Endothelial cell of umbilical vein (primary cell): Measurements from ENCODE around the gene MOB3B. TPM values are rescaled to one million over a fixed set of nuclear protein-coding genes. Genes with fewer than 3 reads are reported as not detected.

ENCODE experiments used
- BruUV-seq: library from RNA; stranded (reverse); fragments of 400-500 nt; replicated peaks from 2 replicates; lab custom pipeline; 2021; lab: Mats Ljungman, UMichigan
- CTCF ChIA-PET: fragments of 300-600, 350-600 bp; sonication (Branson Sonifier 250); formaldehyde crosslinking; loops from one replicate; lab custom pipeline; 2021; ENCODE audit warnings: antibody characterized with exemption, inconsistent platforms; lab: Charles Lee
- POLR2A ChIA-PET: fragments of 300-600, 350-600 bp; sonication (Branson Sonifier 250); formaldehyde crosslinking; loops from one replicate; lab custom pipeline; 2021; ENCODE audit warnings: antibody characterized with exemption, inconsistent platforms; lab: Charles Lee
- DNase-seq: peaks from one replicate; pipeline ENCODE4 v3.0.0-alpha.2; 2011; ENCODE audit warnings: low read depth, low spot score
- FAIRE-seq: peaks from 2 replicates; lab custom pipeline; 2011; peaks lifted over from hg19 to GRCh38; lab: Jason Lieb, UNC
- H2AFZ ChIP-seq: 2 replicates; pipeline ENCODE4 v1.6.0; 2012; ENCODE audit warnings: low read depth, low read length, control low read depth, inconsistent platforms
- H3K27ac ChIP-seq: 2 replicates; pipeline ENCODE4 v1.5.1; 2011; ENCODE audit warnings: low read depth, mild to moderate bottlenecking, control low read depth, low read length, moderate library complexity; ENCODE audit not compliant: insufficient read depth
- H3K27me3 ChIP-seq, 2 experiments: 2 replicates each; pipeline versions ENCODE4 v1.6.0 to v1.6.1; 2011; ENCODE audit warnings: low read length in 2 of 2, mixed read lengths in 1 of 2; ENCODE audit not compliant: control insufficient read depth in 2 of 2, insufficient read depth in 2 of 2
- H3K36me3 ChIP-seq, 2 experiments: 2 replicates in 1 of 2; 3 replicates in 1 of 2; pipeline ENCODE4 v1.5.1; 2011; ENCODE audit warnings: low read length in 2 of 2, mild to moderate bottlenecking in 1 of 2, moderate library complexity in 1 of 2; ENCODE audit not compliant: control insufficient read depth in 2 of 2, insufficient read depth in 2 of 2; ENCODE audit errors: extremely low read depth in 1 of 2
- H3K4me1 ChIP-seq: 3 replicates; pipeline ENCODE4 v1.5.1; 2011; ENCODE audit warnings: mild to moderate bottlenecking, low read length; ENCODE audit not compliant: control insufficient read depth, insufficient read depth; ENCODE audit errors: extremely low read depth
- H3K4me2 ChIP-seq: 2 replicates; pipeline ENCODE4 v1.6.1; 2011; ENCODE audit warnings: low read length, control low read depth, mixed read lengths; ENCODE audit not compliant: insufficient read depth
- H3K4me3 ChIP-seq, 3 experiments: fragments of 200-600 bp in 1 of 3; sonication (generic), shearing (Covaris generic) in 1 of 3; replicated peaks in 1 of 3; 2 replicates each; pipeline ENCODE4 v1.5.1; 2011 to 2016; ENCODE audit warnings: control low read depth in 3 of 3, low read length in 3 of 3, mild to moderate bottlenecking in 2 of 3, inconsistent platforms in 1 of 3, low read depth in 1 of 3, moderate library complexity in 1 of 3; ENCODE audit not compliant: insufficient read depth in 1 of 3
- H3K79me2 ChIP-seq: 2 replicates; pipeline ENCODE4 v1.6.0; 2012; ENCODE audit warnings: low read length, inconsistent platforms; ENCODE audit not compliant: control insufficient read depth, insufficient read depth
- H3K9ac ChIP-seq: replicated peaks from 2 replicates; pipeline ENCODE3; 2011; ENCODE audit warnings: low read length, control low read depth; ENCODE audit not compliant: insufficient read depth; ENCODE audit errors: extremely low read depth
- H3K9me1 ChIP-seq: replicated peaks from 3 replicates; pipeline ENCODE4 v1.6.0; 2011; ENCODE audit warnings: mild to moderate bottlenecking, low read length; ENCODE audit not compliant: control insufficient read depth, insufficient read depth; ENCODE audit errors: extremely low read depth
- H3K9me3 ChIP-seq: replicated peaks from 2 replicates; pipeline ENCODE4 v1.5.1; 2012; ENCODE audit warnings: low read length, inconsistent platforms; ENCODE audit not compliant: control insufficient read depth, insufficient read depth
- H4K20me1 ChIP-seq: replicated peaks from 2 replicates; pipeline ENCODE3; 2011; ENCODE audit warnings: mild to moderate bottlenecking, low read length; ENCODE audit not compliant: control insufficient read depth, insufficient read depth; ENCODE audit errors: extremely low read depth
- FOS ChIP-seq: IDR thresholded peaks from 2 replicates; pipeline ENCODE4 v1.6.1; 2011; ENCODE audit warnings: mild to moderate bottlenecking, low read length, moderate library complexity, borderline replicate concordance; ENCODE audit not compliant: insufficient read depth
- GATA2 ChIP-seq: IDR thresholded peaks from 2 replicates; pipeline ENCODE4 v1.7.0; 2011; ENCODE audit warnings: low read depth, mild to moderate bottlenecking, moderate library complexity, mixed read lengths, low read length; ENCODE audit not compliant: insufficient read length, insufficient read depth
- JUN ChIP-seq: IDR thresholded peaks from 2 replicates; pipeline ENCODE4 v1.6.1; 2011; ENCODE audit warnings: borderline replicate concordance, low read depth; ENCODE audit not compliant: insufficient read length, insufficient read depth
- POLR2AphosphoS5 ChIP-seq: IDR thresholded peaks from 2 replicates; pipeline ENCODE4 v1.6.1; 2012; ENCODE audit warnings: low read depth, mild to moderate bottlenecking, control low read depth, low read length, moderate library complexity; ENCODE audit not compliant: insufficient read depth
- dilution Hi-C: fragments of 300-500 bp; cut with MboI; formaldehyde crosslinking; loops from one replicate; pipeline ENCODE4 v1.15.0; 2019; ENCODE audit warnings: low sequenced_read_pairs; ENCODE audit not compliant: extremely low pct_ligation_motif_present
- intact Hi-C: fragments of 100-400 bp; cut with micrococcal nuclease; formaldehyde crosslinking; loops from one replicate; pipeline ENCODE4 v1.10.0; 2022
- polyA plus RNA-seq, 4 experiments: library from polyadenylated mRNA; depleted of rRNA in 3 of 4; stranded (reverse) in 3 of 4; unstranded in 1 of 4; fragments of >200 nt; gene quantifications; 2 replicates each; pipeline versions ENCODE4 v1.2.1 to v1.2.3, GENCODE V29; 2011 to 2012; ENCODE audit warnings: missing spikeins in 1 of 4
- total RNA-seq: library from RNA; stranded (reverse); gene quantifications from 2 replicates; pipeline ENCODE4 v1.2.3, GENCODE V29; 2021

Gene MOB3B
- total and polyA plus RNA-seq, 2 donors (not counting 3 experiments of a cell fraction or from before 2014, with no cell fraction given): 0.03 TPM; not detected in 1

GRCh38 chr9:27499451-27499850 lies 30.2 kb downstream of the MOB3B start:
- Histone ChIP-seq H3K27ac (no peak overlapping the region), H3K9ac (no peak overlapping the region), H3K9me3 (no peaks in the 10 kb centered on the region), H3K4me1 (peaks cover 12% of the 10 kb centered on the region), H3K36me3 (no peaks in the 10 kb centered on the region), H3K79me2 (no peaks in the 10 kb centered on the region), H4K20me1 (no peaks in the 10 kb centered on the region), H3K27me3 (peaks cover 0 to 2% of the 10 kb centered on the region in 2 experiments), H3K9me1 (no peaks in the 10 kb centered on the region), H3K4me2 (peak overlapping the region; percentile 36), H3K4me3 (no peak overlapping the region), H2AFZ (no peak overlapping the region)
- intact Hi-C loops: no loop called here
- POLR2A ChIA-PET: no interaction called here
- FAIRE-seq (peak; percentile 93), DNase-seq (peak; percentile 64)
- no TSS peak for BruUV-seq
- dilution Hi-C loops: no loop called here
- peak; percentile 90 for TF ChIP-seq JUN
- TF ChIP-seq FOS: peak; percentile 88
- peak; percentile 18 for TF ChIP-seq POLR2AphosphoS5
- no peak for TF ChIP-seq GATA2
- CTCF ChIA-PET: interaction anchor here (1.7 kb wide), 1 partner anchor 24 kb away, joined by 4 read pairs; no protein-coding TSS in a partner anchor

- no peak overlapping the region for H3K4me3 ChIP-seq
- no peaks in the 10 kb centered on the region for H4K20me1 ChIP-seq
- no peak for FAIRE-seq
- TF ChIP-seq GATA2: no peak
- H3K9me3 ChIP-seq: no peaks in the 10 kb centered on the region
- no peak overlapping the region for H2AFZ ChIP-seq
- H3K9me1 ChIP-seq: no peaks in the 10 kb centered on the region
- dilution Hi-C loops (no loop called here), intact Hi-C loops (no loop called here)
- ChIA-PET POLR2A (no interaction called here), CTCF (interaction anchor here (1.5 to 1.7 kb wide), 2 partner anchors 12 to 26 kb away, joined by 3 to 4 read pairs; no protein-coding TSS in a partner anchor)
- no peak overlapping the region for H3K9ac ChIP-seq
- H3K27ac ChIP-seq: no peak overlapping the region
- no peak overlapping the region for H3K4me2 ChIP-seq
- BruUV-seq: no TSS peak
- H3K36me3 ChIP-seq: no peaks in the 10 kb centered on the region
- peaks cover 12% of the 10 kb centered on the region for H3K4me1 ChIP-seq
- H3K79me2 ChIP-seq: no peaks in the 10 kb centered on the region
- peaks cover 0 to 2% of the 10 kb centered on the region in 2 experiments for H3K27me3 ChIP-seq
- DNase-seq: no peak
Measured at GRCh38 chr9:27497883-27498417, 31.7 kb downstream of the MOB3B start.
